Endothelial cell of umbilical vein (primary cell): ENCODE results near the gene TCAP. TPM values are rescaled to one million over a fixed set of nuclear protein-coding genes. Genes with fewer than 3 reads are reported as not detected.

ENCODE experiments used
- BruUV-seq: library from RNA; stranded (reverse); fragments of 400-500 nt; replicated peaks from 2 replicates; lab custom pipeline; 2021; lab: Mats Ljungman, UMichigan
- CTCF ChIA-PET: fragments of 300-600, 350-600 bp; sonication (Branson Sonifier 250); formaldehyde crosslinking; loops from one replicate; lab custom pipeline; 2021; ENCODE audit warnings: antibody characterized with exemption, inconsistent platforms; lab: Charles Lee
- POLR2A ChIA-PET: fragments of 300-600, 350-600 bp; sonication (Branson Sonifier 250); formaldehyde crosslinking; loops from one replicate; lab custom pipeline; 2021; ENCODE audit warnings: antibody characterized with exemption, inconsistent platforms; lab: Charles Lee
- DNase-seq: peaks from one replicate; pipeline ENCODE4 v3.0.0-alpha.2; 2011; ENCODE audit warnings: low read depth, low spot score
- FAIRE-seq: peaks from 2 replicates; lab custom pipeline; 2011; peaks lifted over from hg19 to GRCh38; lab: Jason Lieb, UNC
- H2AFZ ChIP-seq: 2 replicates; pipeline ENCODE4 v1.6.0; 2012; ENCODE audit warnings: low read depth, low read length, control low read depth, inconsistent platforms
- H3K27ac ChIP-seq: 2 replicates; pipeline ENCODE4 v1.5.1; 2011; ENCODE audit warnings: low read depth, mild to moderate bottlenecking, control low read depth, low read length, moderate library complexity; ENCODE audit not compliant: insufficient read depth
- H3K27me3 ChIP-seq, 2 experiments: 2 replicates each; pipeline versions ENCODE4 v1.6.0 to v1.6.1; 2011; ENCODE audit warnings: low read length in 2 of 2, mixed read lengths in 1 of 2; ENCODE audit not compliant: control insufficient read depth in 2 of 2, insufficient read depth in 2 of 2
- H3K36me3 ChIP-seq, 2 experiments: 2 replicates in 1 of 2; 3 replicates in 1 of 2; pipeline ENCODE4 v1.5.1; 2011; ENCODE audit warnings: low read length in 2 of 2, mild to moderate bottlenecking in 1 of 2, moderate library complexity in 1 of 2; ENCODE audit not compliant: control insufficient read depth in 2 of 2, insufficient read depth in 2 of 2; ENCODE audit errors: extremely low read depth in 1 of 2
- H3K4me1 ChIP-seq: 3 replicates; pipeline ENCODE4 v1.5.1; 2011; ENCODE audit warnings: mild to moderate bottlenecking, low read length; ENCODE audit not compliant: control insufficient read depth, insufficient read depth; ENCODE audit errors: extremely low read depth
- H3K4me2 ChIP-seq: 2 replicates; pipeline ENCODE4 v1.6.1; 2011; ENCODE audit warnings: low read length, control low read depth, mixed read lengths; ENCODE audit not compliant: insufficient read depth
- H3K4me3 ChIP-seq, 3 experiments: fragments of 200-600 bp in 1 of 3; sonication (generic), shearing (Covaris generic) in 1 of 3; replicated peaks in 1 of 3; 2 replicates each; pipeline ENCODE4 v1.5.1; 2011 to 2016; ENCODE audit warnings: control low read depth in 3 of 3, low read length in 3 of 3, mild to moderate bottlenecking in 2 of 3, inconsistent platforms in 1 of 3, low read depth in 1 of 3, moderate library complexity in 1 of 3; ENCODE audit not compliant: insufficient read depth in 1 of 3
- H3K79me2 ChIP-seq: 2 replicates; pipeline ENCODE4 v1.6.0; 2012; ENCODE audit warnings: low read length, inconsistent platforms; ENCODE audit not compliant: control insufficient read depth, insufficient read depth
- H3K9ac ChIP-seq: replicated peaks from 2 replicates; pipeline ENCODE3; 2011; ENCODE audit warnings: low read length, control low read depth; ENCODE audit not compliant: insufficient read depth; ENCODE audit errors: extremely low read depth
- H3K9me1 ChIP-seq: replicated peaks from 3 replicates; pipeline ENCODE4 v1.6.0; 2011; ENCODE audit warnings: mild to moderate bottlenecking, low read length; ENCODE audit not compliant: control insufficient read depth, insufficient read depth; ENCODE audit errors: extremely low read depth
- H3K9me3 ChIP-seq: replicated peaks from 2 replicates; pipeline ENCODE4 v1.5.1; 2012; ENCODE audit warnings: low read length, inconsistent platforms; ENCODE audit not compliant: control insufficient read depth, insufficient read depth
- H4K20me1 ChIP-seq: replicated peaks from 2 replicates; pipeline ENCODE3; 2011; ENCODE audit warnings: mild to moderate bottlenecking, low read length; ENCODE audit not compliant: control insufficient read depth, insufficient read depth; ENCODE audit errors: extremely low read depth
- EZH2 ChIP-seq: IDR thresholded peaks from 2 replicates; pipeline ENCODE4 v1.6.1; 2012; ENCODE audit warnings: borderline replicate concordance, low read depth, mild to moderate bottlenecking, moderate library complexity, low read length, inconsistent platforms; ENCODE audit not compliant: severe bottlenecking
- FOS ChIP-seq: IDR thresholded peaks from 2 replicates; pipeline ENCODE4 v1.6.1; 2011; ENCODE audit warnings: mild to moderate bottlenecking, low read length, moderate library complexity, borderline replicate concordance; ENCODE audit not compliant: insufficient read depth
- GATA2 ChIP-seq: IDR thresholded peaks from 2 replicates; pipeline ENCODE4 v1.7.0; 2011; ENCODE audit warnings: low read depth, mild to moderate bottlenecking, moderate library complexity, mixed read lengths, low read length; ENCODE audit not compliant: insufficient read length, insufficient read depth
- JUN ChIP-seq: IDR thresholded peaks from 2 replicates; pipeline ENCODE4 v1.6.1; 2011; ENCODE audit warnings: borderline replicate concordance, low read depth; ENCODE audit not compliant: insufficient read length, insufficient read depth
- MYC ChIP-seq: IDR thresholded peaks from one replicate; pipeline ENCODE4 v1.6.1; 2011; ENCODE audit warnings: mild to moderate bottlenecking, low read depth, low read length
- POLR2A ChIP-seq: IDR thresholded peaks from 2 replicates; pipeline ENCODE4 v1.6.1; 2012; ENCODE audit warnings: low read depth, mild to moderate bottlenecking, control low read depth, low read length
- POLR2AphosphoS5 ChIP-seq: IDR thresholded peaks from 2 replicates; pipeline ENCODE4 v1.6.1; 2012; ENCODE audit warnings: low read depth, mild to moderate bottlenecking, control low read depth, low read length, moderate library complexity; ENCODE audit not compliant: insufficient read depth
- dilution Hi-C: fragments of 300-500 bp; cut with MboI; formaldehyde crosslinking; loops from one replicate; pipeline ENCODE4 v1.15.0; 2019; ENCODE audit warnings: low sequenced_read_pairs; ENCODE audit not compliant: extremely low pct_ligation_motif_present
- intact Hi-C: fragments of 100-400 bp; cut with micrococcal nuclease; formaldehyde crosslinking; loops from one replicate; pipeline ENCODE4 v1.10.0; 2022
- polyA plus RNA-seq, 4 experiments: library from polyadenylated mRNA; depleted of rRNA in 3 of 4; stranded (reverse) in 3 of 4; unstranded in 1 of 4; fragments of >200 nt; gene quantifications; 2 replicates each; pipeline versions ENCODE4 v1.2.1 to v1.2.3, GENCODE V29; 2011 to 2012; ENCODE audit warnings: missing spikeins in 1 of 4
- total RNA-seq: library from RNA; stranded (reverse); gene quantifications from 2 replicates; pipeline ENCODE4 v1.2.3, GENCODE V29; 2021
- TF ChIP-seq, protein P1 (sequence below): IDR thresholded peaks from 2 replicates; pipeline ENCODE4 v1.6.1; 2011; ENCODE audit not compliant: insufficient read depth, insufficient read length
- TF ChIP-seq, protein P2 (sequence below), 2 donors: IDR thresholded peaks; 1 replicate in 1 of 2; 2 replicates in 1 of 2; pipeline ENCODE4 v1.5.1; 2011; ENCODE audit warnings: low read length in 2 of 2, mild to moderate bottlenecking in 2 of 2, moderate library complexity in 2 of 2, control low read depth in 1 of 2, inconsistent platforms in 1 of 2, low read depth in 1 of 2; ENCODE audit not compliant: insufficient read depth in 1 of 2; ENCODE audit errors: extremely low read depth in 1 of 2

Gene TCAP
- total and polyA plus RNA-seq, 2 donors (not counting 3 experiments of a cell fraction or from before 2014, with no cell fraction given), result 0.51 to 0.93 TPM

DNA sequence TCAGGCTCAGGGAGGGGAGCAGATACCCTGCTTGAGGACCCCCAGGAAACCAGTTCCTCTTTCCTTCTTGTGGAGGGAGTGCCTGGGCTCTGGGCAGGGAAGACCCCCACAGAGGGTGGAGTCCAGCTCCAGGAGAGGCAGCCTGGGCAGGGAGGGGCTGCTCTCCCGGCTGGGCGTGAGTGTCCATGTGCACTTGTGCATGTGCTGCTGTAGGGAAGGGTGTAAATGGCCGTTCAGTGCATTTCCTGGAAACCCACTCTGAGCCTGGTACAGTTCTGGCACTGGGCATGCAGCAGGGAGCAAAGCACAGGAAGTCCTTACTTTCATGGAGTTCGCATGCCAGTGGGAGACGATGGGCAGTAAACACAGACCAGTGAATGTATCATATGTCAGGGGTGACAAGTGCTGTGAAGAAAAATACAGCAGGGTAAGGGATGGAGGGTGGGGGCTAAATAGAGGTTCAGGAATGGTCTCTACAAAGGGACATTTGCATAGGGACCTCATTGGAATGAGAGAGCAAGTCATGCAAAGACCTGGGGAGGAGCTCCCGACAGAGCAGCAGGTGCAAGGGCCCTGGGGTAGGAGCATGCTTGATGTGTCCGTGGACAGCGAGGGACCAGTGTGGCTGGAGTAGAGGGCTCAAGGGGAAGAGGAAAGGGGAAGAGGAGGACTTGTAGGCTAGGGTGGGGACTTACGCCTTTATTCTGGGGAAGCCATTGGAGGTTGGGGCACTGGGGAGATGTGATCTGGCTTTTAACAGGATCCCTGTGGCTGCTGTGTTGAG, 22.7 kb upstream of the TCAP start:
- BruUV-seq, result no TSS peak
- H3K4me2 ChIP-seq, result no peak overlapping the region
- peaks cover 26% of the 10 kb centered on the region for H3K79me2 ChIP-seq
- H3K9ac ChIP-seq, result no peak overlapping the region
- no peak overlapping the region for H3K27ac ChIP-seq
- no peak for FAIRE-seq
- TF ChIP-seq GATA2 (no peak), JUN (no peak), EZH2 (no peak), POLR2AphosphoS5 (no peak), FOS (no peak), MYC (no peak), POLR2A (no peak)
- TF ChIP-seq, protein P1, sequence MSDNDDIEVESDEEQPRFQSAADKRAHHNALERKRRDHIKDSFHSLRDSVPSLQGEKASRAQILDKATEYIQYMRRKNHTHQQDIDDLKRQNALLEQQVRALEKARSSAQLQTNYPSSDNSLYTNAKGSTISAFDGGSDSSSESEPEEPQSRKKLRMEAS, result no peak
- TF ChIP-seq, protein P2, sequence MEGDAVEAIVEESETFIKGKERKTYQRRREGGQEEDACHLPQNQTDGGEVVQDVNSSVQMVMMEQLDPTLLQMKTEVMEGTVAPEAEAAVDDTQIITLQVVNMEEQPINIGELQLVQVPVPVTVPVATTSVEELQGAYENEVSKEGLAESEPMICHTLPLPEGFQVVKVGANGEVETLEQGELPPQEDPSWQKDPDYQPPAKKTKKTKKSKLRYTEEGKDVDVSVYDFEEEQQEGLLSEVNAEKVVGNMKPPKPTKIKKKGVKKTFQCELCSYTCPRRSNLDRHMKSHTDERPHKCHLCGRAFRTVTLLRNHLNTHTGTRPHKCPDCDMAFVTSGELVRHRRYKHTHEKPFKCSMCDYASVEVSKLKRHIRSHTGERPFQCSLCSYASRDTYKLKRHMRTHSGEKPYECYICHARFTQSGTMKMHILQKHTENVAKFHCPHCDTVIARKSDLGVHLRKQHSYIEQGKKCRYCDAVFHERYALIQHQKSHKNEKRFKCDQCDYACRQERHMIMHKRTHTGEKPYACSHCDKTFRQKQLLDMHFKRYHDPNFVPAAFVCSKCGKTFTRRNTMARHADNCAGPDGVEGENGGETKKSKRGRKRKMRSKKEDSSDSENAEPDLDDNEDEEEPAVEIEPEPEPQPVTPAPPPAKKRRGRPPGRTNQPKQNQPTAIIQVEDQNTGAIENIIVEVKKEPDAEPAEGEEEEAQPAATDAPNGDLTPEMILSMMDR (IDR thresholded peaks at IDR 0.05; ENCODE audit: extremely low read depth in 1 of 2, insufficient read depth in 1 of 2, low read depth in 1 of 2, low read length in 2 of 2), result no peak
- no peaks in the 10 kb centered on the region for H3K27me3 ChIP-seq
- no peaks in the 10 kb centered on the region for H3K36me3 ChIP-seq
- H3K4me3 ChIP-seq, result no peak overlapping the region
- H2AFZ ChIP-seq, result no peak overlapping the region
- H3K4me1 ChIP-seq, result peaks cover 19% of the 10 kb centered on the region
- ChIA-PET POLR2A (no interaction called here), CTCF (interaction anchor here (0.9 to 5.2 kb wide), 5 partner anchors 11 to 29 kb away, joined by 3 to 48 read pairs (median 5); no protein-coding TSS in a partner anchor)
- no peaks in the 10 kb centered on the region for H3K9me1 ChIP-seq
- H3K9me3 ChIP-seq, result no peaks in the 10 kb centered on the region
- dilution Hi-C loops, result no loop called here
- H4K20me1 ChIP-seq, result no peaks in the 10 kb centered on the region
- no peak for DNase-seq
- intact Hi-C loops, result no loop called here
